HEK293 (cell line): ENCODE data around the gene SCARB2.

ENCODE experiments used
- FEZF1 ChIP-seq: fragments of 450-650 bp; formaldehyde crosslinking; IDR thresholded peaks from 2 replicates; pipeline ENCODE4 v1.5.1; 2016; ENCODE audit warnings: missing biosample characterization, missing genetic modification characterization
- HOXC10 ChIP-seq: sonication (generic); formaldehyde crosslinking; IDR thresholded peaks from 2 replicates; pipeline ENCODE4 v1.8.1; 2023; ENCODE audit warnings: mild to moderate bottlenecking, missing genetic modification reagents
- HOXD13 ChIP-seq: sonication (generic); formaldehyde crosslinking; IDR thresholded peaks from 2 replicates; pipeline ENCODE4 v1.8.0; 2022; ENCODE audit warnings: missing genetic modification reagents, borderline replicate concordance
- KLF10 ChIP-seq: fragments of 450-650 bp; IDR thresholded peaks from 2 replicates; pipeline ENCODE4 v1.5.1; 2018; ENCODE audit warnings: missing biosample characterization, mild to moderate bottlenecking, missing genetic modification characterization
- MEIS1 ChIP-seq: sonication (generic); formaldehyde crosslinking; IDR thresholded peaks from 2 replicates; pipeline ENCODE4 v1.8.1; 2022; ENCODE audit warnings: missing genetic modification reagents, mild to moderate bottlenecking, borderline replicate concordance
- SETDB1 ChIP-seq: IDR thresholded peaks from one replicate; pipeline ENCODE4 v1.6.1; 2017; ENCODE audit warnings: mild to moderate bottlenecking, low read length, moderate library complexity, mixed read lengths; ENCODE audit not compliant: insufficient read length
- SP2 ChIP-seq: fragments of 450-650 bp; formaldehyde crosslinking; IDR thresholded peaks from 2 replicates; pipeline ENCODE4 v1.5.1; 2016; ENCODE audit warnings: missing biosample characterization, missing genetic modification characterization
- TCF7L2 ChIP-seq: IDR thresholded peaks from 2 replicates; pipeline ENCODE4 v1.6.1; 2011; ENCODE audit warnings: low read depth, mild to moderate bottlenecking, inconsistent platforms, low read length, moderate library complexity, borderline replicate concordance
- ZBTB48 ChIP-seq: fragments of 450-650 bp; formaldehyde crosslinking; IDR thresholded peaks from 2 replicates; pipeline ENCODE4 v1.5.1; 2016; ENCODE audit warnings: missing biosample characterization, missing genetic modification characterization
- ZBTB8A ChIP-seq: fragments of 450-650 bp; formaldehyde crosslinking; IDR thresholded peaks from 2 replicates; pipeline ENCODE4 v1.5.1; 2016; ENCODE audit warnings: missing biosample characterization, missing genetic modification characterization
- ZFP69B ChIP-seq: fragments of 450-650 bp; formaldehyde crosslinking; IDR thresholded peaks from 2 replicates; pipeline ENCODE4 v1.5.1; 2016; ENCODE audit warnings: missing biosample characterization, missing genetic modification characterization
- ZNF112 ChIP-seq: fragments of 450-650 bp; formaldehyde crosslinking; IDR thresholded peaks from 2 replicates; pipeline ENCODE4 v1.5.0; 2017; ENCODE audit warnings: missing biosample characterization, missing genetic modification characterization
- ZNF155 ChIP-seq: fragments of 450-650 bp; formaldehyde crosslinking; IDR thresholded peaks from 2 replicates; pipeline ENCODE4 v1.5.1; 2016; ENCODE audit warnings: missing biosample characterization, missing genetic modification characterization
- ZNF169 ChIP-seq: fragments of 450-650 bp; formaldehyde crosslinking; IDR thresholded peaks from 2 replicates; pipeline ENCODE4 v1.5.1; 2016; ENCODE audit warnings: missing biosample characterization, missing genetic modification characterization
- ZNF2 ChIP-seq: fragments of 450-650 bp; formaldehyde crosslinking; IDR thresholded peaks from 2 replicates; pipeline ENCODE4 v1.5.1; 2016; ENCODE audit warnings: missing biosample characterization, missing genetic modification characterization
- ZNF394 ChIP-seq: fragments of 450-650 bp; formaldehyde crosslinking; IDR thresholded peaks from 2 replicates; pipeline ENCODE4 v1.5.1; 2016; ENCODE audit warnings: missing biosample characterization, missing genetic modification characterization, mild to moderate bottlenecking, moderate library complexity, borderline replicate concordance
- ZNF530 ChIP-seq: fragments of 450-650 bp; formaldehyde crosslinking; IDR thresholded peaks from 2 replicates; pipeline ENCODE4 v1.5.1; 2016; ENCODE audit warnings: low read depth, missing biosample characterization, missing genetic modification characterization
- ZNF544 ChIP-seq: fragments of 450-650 bp; formaldehyde crosslinking; IDR thresholded peaks from 2 replicates; pipeline ENCODE4 v1.5.0; 2017; ENCODE audit warnings: missing biosample characterization, missing genetic modification characterization
- ZNF549 ChIP-seq: fragments of 450-650 bp; IDR thresholded peaks from 2 replicates; pipeline ENCODE4 v1.5.1; 2018; ENCODE audit warnings: missing biosample characterization, missing genetic modification characterization, mild to moderate bottlenecking, inconsistent platforms, moderate library complexity
- ZNF670 ChIP-seq: fragments of 450-650 bp; formaldehyde crosslinking; IDR thresholded peaks from 2 replicates; pipeline ENCODE4 v1.5.1; 2016; ENCODE audit warnings: missing biosample characterization, missing genetic modification characterization, low read depth
- ZNF76 ChIP-seq: fragments of 450-650 bp; formaldehyde crosslinking; IDR thresholded peaks from 2 replicates; pipeline ENCODE4; 2016; ENCODE audit warnings: low read depth, missing biosample characterization, missing genetic modification characterization, borderline replicate concordance
- ZNF785 ChIP-seq: fragments of 450-650 bp; formaldehyde crosslinking; IDR thresholded peaks from 2 replicates; pipeline ENCODE4 v1.5.1; 2016; ENCODE audit warnings: missing biosample characterization, missing genetic modification characterization
- ZNF837 ChIP-seq: fragments of 450-650 bp; formaldehyde crosslinking; IDR thresholded peaks from 2 replicates; pipeline ENCODE4 v1.5.1; 2016; ENCODE audit warnings: missing biosample characterization, missing genetic modification characterization
- ZSCAN16 ChIP-seq: fragments of 450-650 bp; formaldehyde crosslinking; IDR thresholded peaks from 2 replicates; pipeline ENCODE4 v1.5.1; 2016; ENCODE audit warnings: missing biosample characterization, missing genetic modification characterization
- TF ChIP-seq, protein P1 (sequence below): fragments of 450-650 bp; formaldehyde crosslinking; IDR thresholded peaks from 2 replicates; pipeline ENCODE4 v1.5.1; 2016; ENCODE audit warnings: missing biosample characterization, missing genetic modification characterization
- TF ChIP-seq, protein P2 (sequence below): fragments of 450-650 bp; formaldehyde crosslinking; IDR thresholded peaks from 2 replicates; pipeline ENCODE4 v1.5.1; 2017; ENCODE audit warnings: missing biosample characterization, missing genetic modification characterization
- TF ChIP-seq, protein P3 (sequence below): fragments of 450-650 bp; IDR thresholded peaks from 2 replicates; pipeline ENCODE4 v1.5.1; 2018; ENCODE audit warnings: missing biosample characterization, mild to moderate bottlenecking, missing genetic modification characterization
- TF ChIP-seq, protein P4 (sequence below): fragments of 450-650 bp; formaldehyde crosslinking; IDR thresholded peaks from 2 replicates; pipeline ENCODE4 v1.5.1; 2017; ENCODE audit warnings: missing biosample characterization, missing genetic modification characterization
- TF ChIP-seq, protein P5 (sequence below): fragments of 450-650 bp; formaldehyde crosslinking; IDR thresholded peaks from 2 replicates; pipeline ENCODE4 v1.5.1; 2016; ENCODE audit warnings: missing biosample characterization, missing genetic modification characterization

Gene SCARB2

DNA sequence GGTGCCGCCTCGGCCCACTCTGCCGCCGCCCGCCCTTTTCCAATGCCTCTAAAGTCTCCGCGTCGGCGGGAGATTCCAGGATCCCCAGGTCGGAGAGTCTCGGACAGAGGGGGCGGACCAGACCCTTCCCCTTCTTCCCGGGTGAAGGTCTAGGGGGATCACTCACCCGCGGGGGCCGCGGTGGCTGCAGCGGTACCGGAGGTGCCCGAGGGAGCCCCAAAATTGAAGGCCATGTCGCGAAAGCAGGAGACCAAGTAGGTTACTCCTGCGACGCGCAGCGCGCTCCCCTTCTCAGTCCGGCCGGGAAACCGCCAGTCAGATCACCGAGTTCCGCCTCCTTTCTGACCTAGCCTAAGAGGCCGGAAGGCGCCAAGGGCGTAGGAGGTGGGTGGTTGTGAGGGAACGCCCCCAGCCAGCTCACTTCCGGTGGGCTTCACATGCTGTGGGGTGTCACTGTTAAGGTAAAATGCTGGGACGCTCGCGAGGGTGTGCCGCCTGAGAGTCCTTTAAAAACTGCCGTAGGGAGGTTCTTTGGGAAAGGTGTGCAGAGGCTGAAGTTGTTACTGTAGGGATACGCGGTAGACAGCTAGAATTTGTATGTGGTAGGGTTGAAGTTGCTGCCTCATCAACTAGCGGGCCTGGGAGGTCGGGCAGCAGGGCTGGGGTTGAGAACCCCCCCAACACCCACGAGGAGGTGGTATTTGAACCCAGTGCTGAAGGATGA, 65.3 kb downstream of the SCARB2 start, which contains the start of gene NUP54 (continued):
- TF ChIP-seq ZNF155 (tag by site-specific recombination) (no peak), ZNF785 (0 out of 2 replicates have a peak, but pooled peaks have one; percentile 44), ZNF169 (no peak), ZNF394 (tag by site-specific recombination) (peak; percentile 86), ZBTB48 (tag by site-specific recombination) (no peak), TCF7L2 (no peak), SP2 (tag by site-specific recombination) (peak; percentile 72), ZNF549 (no peak), ZNF837 (tag by site-specific recombination) (no peak), ZBTB8A (tag by site-specific recombination) (peak; percentile 85), ZNF76 (peak; percentile 50; the same call in 1 of the 2 replicates), ZNF544 (tag by site-specific recombination) (no peak), ZNF112 (no peak), KLF10 (peak; percentile 34), SETDB1 (no peak), ZFP69B (tag by site-specific recombination) (no peak), ZNF530 (tag by site-specific recombination) (no peak), HOXC10 (CRISPR knock-in tag) (no peak), HOXD13 (no peak), ZNF2 (peak; percentile 79; the same call in 1 of the 2 replicates), MEIS1 (no peak), ZSCAN16 (tag by site-specific recombination) (no peak), ZNF670 (tag by site-specific recombination) (no peak), FEZF1 (tag by site-specific recombination) (no peak)
- TF ChIP-seq, protein P1, sequence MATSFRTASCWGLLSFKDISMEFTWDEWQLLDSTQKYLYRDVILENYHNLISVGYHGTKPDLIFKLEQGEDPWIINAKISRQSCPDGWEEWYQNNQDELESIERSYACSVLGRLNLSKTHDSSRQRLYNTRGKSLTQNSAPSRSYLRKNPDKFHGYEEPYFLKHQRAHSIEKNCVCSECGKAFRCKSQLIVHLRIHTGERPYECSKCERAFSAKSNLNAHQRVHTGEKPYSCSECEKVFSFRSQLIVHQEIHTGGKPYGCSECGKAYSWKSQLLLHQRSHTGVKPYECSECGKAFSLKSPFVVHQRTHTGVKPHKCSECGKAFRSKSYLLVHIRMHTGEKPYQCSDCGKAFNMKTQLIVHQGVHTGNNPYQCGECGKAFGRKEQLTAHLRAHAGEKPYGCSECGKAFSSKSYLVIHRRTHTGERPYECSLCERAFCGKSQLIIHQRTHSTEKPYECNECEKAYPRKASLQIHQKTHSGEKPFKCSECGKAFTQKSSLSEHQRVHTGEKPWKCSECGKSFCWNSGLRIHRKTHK (tag by site-specific recombination), result no peak
- TF ChIP-seq, protein P2, sequence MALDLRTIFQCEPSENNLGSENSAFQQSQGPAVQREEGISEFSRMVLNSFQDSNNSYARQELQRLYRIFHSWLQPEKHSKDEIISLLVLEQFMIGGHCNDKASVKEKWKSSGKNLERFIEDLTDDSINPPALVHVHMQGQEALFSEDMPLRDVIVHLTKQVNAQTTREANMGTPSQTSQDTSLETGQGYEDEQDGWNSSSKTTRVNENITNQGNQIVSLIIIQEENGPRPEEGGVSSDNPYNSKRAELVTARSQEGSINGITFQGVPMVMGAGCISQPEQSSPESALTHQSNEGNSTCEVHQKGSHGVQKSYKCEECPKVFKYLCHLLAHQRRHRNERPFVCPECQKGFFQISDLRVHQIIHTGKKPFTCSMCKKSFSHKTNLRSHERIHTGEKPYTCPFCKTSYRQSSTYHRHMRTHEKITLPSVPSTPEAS (tag by site-specific recombination), result peak; percentile 20; the same call in 1 of the 2 replicates
- TF ChIP-seq, protein P3, sequence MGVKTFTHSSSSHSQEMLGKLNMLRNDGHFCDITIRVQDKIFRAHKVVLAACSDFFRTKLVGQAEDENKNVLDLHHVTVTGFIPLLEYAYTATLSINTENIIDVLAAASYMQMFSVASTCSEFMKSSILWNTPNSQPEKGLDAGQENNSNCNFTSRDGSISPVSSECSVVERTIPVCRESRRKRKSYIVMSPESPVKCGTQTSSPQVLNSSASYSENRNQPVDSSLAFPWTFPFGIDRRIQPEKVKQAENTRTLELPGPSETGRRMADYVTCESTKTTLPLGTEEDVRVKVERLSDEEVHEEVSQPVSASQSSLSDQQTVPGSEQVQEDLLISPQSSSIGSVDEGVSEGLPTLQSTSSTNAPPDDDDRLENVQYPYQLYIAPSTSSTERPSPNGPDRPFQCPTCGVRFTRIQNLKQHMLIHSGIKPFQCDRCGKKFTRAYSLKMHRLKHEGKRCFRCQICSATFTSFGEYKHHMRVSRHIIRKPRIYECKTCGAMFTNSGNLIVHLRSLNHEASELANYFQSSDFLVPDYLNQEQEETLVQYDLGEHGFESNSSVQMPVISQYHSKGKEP, result 0 out of 2 replicates have a peak, but pooled peaks have one; percentile 35
- TF ChIP-seq, protein P4, sequence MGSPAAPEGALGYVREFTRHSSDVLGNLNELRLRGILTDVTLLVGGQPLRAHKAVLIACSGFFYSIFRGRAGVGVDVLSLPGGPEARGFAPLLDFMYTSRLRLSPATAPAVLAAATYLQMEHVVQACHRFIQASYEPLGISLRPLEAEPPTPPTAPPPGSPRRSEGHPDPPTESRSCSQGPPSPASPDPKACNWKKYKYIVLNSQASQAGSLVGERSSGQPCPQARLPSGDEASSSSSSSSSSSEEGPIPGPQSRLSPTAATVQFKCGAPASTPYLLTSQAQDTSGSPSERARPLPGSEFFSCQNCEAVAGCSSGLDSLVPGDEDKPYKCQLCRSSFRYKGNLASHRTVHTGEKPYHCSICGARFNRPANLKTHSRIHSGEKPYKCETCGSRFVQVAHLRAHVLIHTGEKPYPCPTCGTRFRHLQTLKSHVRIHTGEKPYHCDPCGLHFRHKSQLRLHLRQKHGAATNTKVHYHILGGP (tag by site-specific recombination), result no peak
- TF ChIP-seq, protein P5, sequence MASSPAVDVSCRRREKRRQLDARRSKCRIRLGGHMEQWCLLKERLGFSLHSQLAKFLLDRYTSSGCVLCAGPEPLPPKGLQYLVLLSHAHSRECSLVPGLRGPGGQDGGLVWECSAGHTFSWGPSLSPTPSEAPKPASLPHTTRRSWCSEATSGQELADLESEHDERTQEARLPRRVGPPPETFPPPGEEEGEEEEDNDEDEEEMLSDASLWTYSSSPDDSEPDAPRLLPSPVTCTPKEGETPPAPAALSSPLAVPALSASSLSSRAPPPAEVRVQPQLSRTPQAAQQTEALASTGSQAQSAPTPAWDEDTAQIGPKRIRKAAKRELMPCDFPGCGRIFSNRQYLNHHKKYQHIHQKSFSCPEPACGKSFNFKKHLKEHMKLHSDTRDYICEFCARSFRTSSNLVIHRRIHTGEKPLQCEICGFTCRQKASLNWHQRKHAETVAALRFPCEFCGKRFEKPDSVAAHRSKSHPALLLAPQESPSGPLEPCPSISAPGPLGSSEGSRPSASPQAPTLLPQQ (tag by site-specific recombination), result peak; percentile 47; the same call in 1 of the 2 replicates
